Endodermal cell (in vitro differentiated cells): Measurements from ENCODE around the gene SEMA4A. TPM values are rescaled to one million over a fixed set of nuclear protein-coding genes. Genes with fewer than 3 reads are reported as not detected.
A peak's percentile ranks its signal among the peaks of the same experiment; 100 is the strongest.

Source experiments
- DNase-seq: peaks from one replicate; pipeline ENCODE4 v3.0.0-alpha.2; 2017
- H3K27ac ChIP-seq: 2 replicates; pipeline ENCODE4 v1.5.1; 2013; ENCODE audit warnings: mild to moderate bottlenecking, low read depth, low read length, moderate library complexity
- H3K27me3 ChIP-seq: 2 replicates; pipeline ENCODE4 v1.6.1; 2013; ENCODE audit warnings: mild to moderate bottlenecking, low read length, moderate library complexity; ENCODE audit not compliant: insufficient read depth, control insufficient read depth, poor library complexity, severe bottlenecking
- H3K36me3 ChIP-seq: 2 replicates; pipeline ENCODE4 v1.7.0; 2013; ENCODE audit warnings: mild to moderate bottlenecking, low read length, moderate library complexity; ENCODE audit not compliant: control insufficient read depth, insufficient read depth
- H3K4me1 ChIP-seq: one replicate; pipeline ENCODE4 v1.7.0; 2013; ENCODE audit warnings: low read length; ENCODE audit not compliant: control insufficient read depth, insufficient read depth
- H3K4me3 ChIP-seq: 2 replicates; pipeline ENCODE4 v1.5.1; 2013; ENCODE audit warnings: mild to moderate bottlenecking, low read length, moderate library complexity
- H3K9ac ChIP-seq: 2 replicates; pipeline ENCODE4 v1.6.1; 2013; ENCODE audit warnings: mild to moderate bottlenecking, low read length, moderate library complexity; ENCODE audit not compliant: poor library complexity, severe bottlenecking; ENCODE audit errors: extremely low read depth
- H3K9me3 ChIP-seq: 2 replicates; pipeline ENCODE4 v1.6.1; 2013; ENCODE audit warnings: mild to moderate bottlenecking, low read length, moderate library complexity; ENCODE audit not compliant: control insufficient read depth
- H3K27ac Mint-ChIP-seq: 2 replicates; pipeline ENCODE4 v1.8.0; 2020; ENCODE audit warnings: mixed read lengths
- H3K27me3 Mint-ChIP-seq: 2 replicates; pipeline ENCODE4 v1.8.0; 2021; ENCODE audit warnings: mild to moderate bottlenecking, mixed read lengths; ENCODE audit not compliant: insufficient read depth
- H3K36me3 Mint-ChIP-seq: 2 replicates; pipeline ENCODE4 v1.8.0; 2020; ENCODE audit warnings: low read depth, mixed read lengths
- H3K4me1 Mint-ChIP-seq: 2 replicates; pipeline ENCODE4 v1.8.0; 2020; ENCODE audit warnings: mixed read lengths
- H3K4me3 Mint-ChIP-seq: 2 replicates; pipeline ENCODE4 v1.8.0; 2020; ENCODE audit warnings: mild to moderate bottlenecking, moderate library complexity, mixed read lengths
- H3K9me3 Mint-ChIP-seq: 2 replicates; pipeline ENCODE4 v1.8.0; 2020; ENCODE audit warnings: mild to moderate bottlenecking, mixed read lengths
- CTCF ChIP-seq: fragments of 200-600 bp; sonication (generic); conservative IDR thresholded peaks from 2 replicates; pipeline ENCODE4 v1.5.0; 2021; ENCODE audit warnings: antibody characterized with exemption, mild to moderate bottlenecking
- WGBS, 2 experiments: methylation state at CpG; one replicate each; pipeline versions ENCODE4 v1.1.5 to v1.1.7; 2013; ENCODE audit warnings: missing lambda C conversion rate in 2 of 2, mixed read lengths in 1 of 2; ENCODE audit not compliant: insufficient coverage in 1 of 2, insufficient read length in 1 of 2; 5-methylcytosine and 5-hydroxymethylcytosine counted together
- total RNA-seq, 2 donors: library from RNA; stranded (reverse); fragmentation: NEBNext Ultra II Directional in 1 of 2; extraction: Animal tissue kit (Norgen Biotek cat#: 25700) in 1 of 2; gene quantifications; 2 replicates in 1 of 2; 3 replicates in 1 of 2; pipeline ENCODE4 v1.2.1, GENCODE V29; 2021

SEMA4A gene
- total RNA-seq, 2 donors from 2014 or later: 6.4 to 10.3 TPM

DNA sequence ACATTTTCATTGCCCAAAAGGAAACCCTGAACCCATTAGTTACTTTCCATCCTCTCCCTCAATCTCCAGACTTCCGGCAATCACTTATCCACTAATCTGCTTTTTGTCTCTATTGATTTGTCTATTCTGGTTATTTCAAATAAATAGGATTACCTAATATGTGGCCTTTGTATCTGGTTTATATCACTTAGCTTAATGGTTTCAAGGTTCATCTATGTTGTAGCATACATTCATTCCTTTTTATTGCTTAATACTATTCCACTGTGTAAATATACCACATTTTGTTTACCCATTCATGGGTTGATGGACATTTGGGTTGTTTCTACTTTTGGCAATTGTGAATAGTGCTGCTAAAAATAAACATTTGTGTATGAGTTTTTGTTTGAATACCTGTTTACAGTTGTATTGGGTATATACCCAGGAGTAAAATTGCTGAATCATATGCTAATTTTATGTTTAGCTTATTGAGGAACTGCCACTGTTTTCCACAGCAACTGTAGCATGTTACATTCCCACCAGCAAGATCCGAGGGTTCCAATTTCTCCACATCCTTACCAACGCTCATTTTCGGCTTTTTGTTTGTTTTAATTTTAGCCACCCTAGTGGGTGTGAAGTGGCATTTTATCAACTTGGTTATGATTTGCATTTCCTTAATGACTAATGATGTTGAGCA lies 38.0 kb downstream of the SEMA4A start:
- H3K27me3 ChIP-seq: no peaks in the 10 kb centered on the region
- no peaks in the 10 kb centered on the region for H3K27me3 Mint-ChIP-seq
- no peak for DNase-seq
- no peak overlapping the region for H3K27ac ChIP-seq
- 83 to 93% methylated on average over 1 to 4 of the region's 4 CpGs for WGBS, 2 experiments
- peaks cover 2% of the 10 kb centered on the region for H3K4me1 ChIP-seq
- H3K9me3 ChIP-seq: peaks cover 44% of the 10 kb centered on the region
- H3K36me3 Mint-ChIP-seq: peaks cover 36% of the 10 kb centered on the region
- H3K36me3 ChIP-seq: peaks cover 19% of the 10 kb centered on the region
- no peak overlapping the region for H3K9ac ChIP-seq
- TF ChIP-seq CTCF: no peak
- peaks cover 13% of the 10 kb centered on the region for H3K4me1 Mint-ChIP-seq
- H3K4me3 Mint-ChIP-seq: no peak overlapping the region
- H3K9me3 Mint-ChIP-seq: peaks cover 40% of the 10 kb centered on the region
- no peak overlapping the region for H3K27ac Mint-ChIP-seq
- H3K4me3 ChIP-seq: no peak overlapping the region

DNA sequence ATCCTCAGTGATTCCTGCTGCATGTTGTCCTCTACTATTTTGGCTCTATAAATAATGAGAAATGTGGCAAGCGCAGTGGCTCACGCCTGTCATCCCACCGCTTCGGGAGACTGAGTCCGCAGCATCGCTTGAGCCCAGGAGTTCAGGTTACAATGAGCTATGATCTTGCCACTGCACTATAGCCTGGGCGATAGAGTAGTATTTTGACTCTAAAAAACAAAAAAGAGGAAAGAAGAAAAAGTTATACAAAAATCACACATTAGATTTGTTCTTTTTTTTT lies 39.8 kb downstream of the SEMA4A start:
- H3K4me3 ChIP-seq: peak overlapping the region; percentile 95
- WGBS, 2 experiments: 92 to 98% methylated on average over 6 to 7 of the region's 7 CpGs
- TF ChIP-seq CTCF: no peak
- no peak for DNase-seq
- no peaks in the 10 kb centered on the region for H3K27me3 Mint-ChIP-seq
- peaks cover 33% of the 10 kb centered on the region for H3K36me3 ChIP-seq
- H3K27ac Mint-ChIP-seq: peak overlapping the region; percentile 91
- H3K4me3 Mint-ChIP-seq: peak overlapping the region; percentile 99
- peaks cover 22% of the 10 kb centered on the region for H3K4me1 Mint-ChIP-seq
- peaks cover 30% of the 10 kb centered on the region for H3K36me3 Mint-ChIP-seq
- no peak overlapping the region for H3K9ac ChIP-seq
- peaks cover 8% of the 10 kb centered on the region for H3K4me1 ChIP-seq
- H3K27me3 ChIP-seq: no peaks in the 10 kb centered on the region
- H3K9me3 Mint-ChIP-seq: peaks cover 27% of the 10 kb centered on the region
- H3K27ac ChIP-seq: no peak overlapping the region
- H3K9me3 ChIP-seq: peaks cover 29% of the 10 kb centered on the region

DNA sequence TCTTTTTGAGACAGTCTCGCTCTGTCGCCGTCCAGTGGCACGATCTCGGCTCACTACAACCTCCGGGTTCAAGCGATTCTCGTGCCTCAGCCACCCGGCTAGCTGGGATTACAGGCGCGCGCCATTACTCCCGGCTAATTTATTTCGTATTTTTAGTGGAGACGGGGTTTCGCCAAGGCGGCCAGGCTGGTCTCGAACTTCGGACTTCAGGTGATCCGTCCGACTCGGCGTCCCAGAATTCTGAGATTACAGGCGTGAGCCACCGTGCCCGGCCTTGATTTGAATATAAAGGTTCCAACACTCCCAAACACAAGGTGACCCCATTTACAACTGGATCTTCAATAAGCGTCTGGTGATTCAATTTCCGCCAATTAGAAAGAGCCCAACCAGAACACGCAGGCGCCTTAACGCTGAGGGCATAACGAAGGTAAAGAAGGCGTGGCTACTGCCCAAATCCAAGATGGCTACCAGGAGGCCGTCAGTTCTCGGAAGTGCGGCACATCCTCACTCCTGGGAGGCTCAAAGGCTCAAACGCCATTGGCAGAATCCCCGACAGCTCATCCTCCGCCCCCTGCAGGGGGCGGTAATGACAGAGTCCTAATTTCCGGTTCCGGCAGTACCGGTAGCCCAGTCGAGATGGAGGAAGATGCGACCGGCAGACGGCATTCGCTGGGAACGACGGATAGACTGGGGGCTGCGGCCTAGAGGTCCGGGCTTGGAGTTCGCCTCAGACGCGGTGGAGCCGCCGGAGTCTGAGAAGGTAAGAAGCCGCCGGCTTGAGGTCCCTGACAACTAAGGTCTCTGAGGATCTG lies 40.3 kb downstream of the SEMA4A start, which contains the start of gene SLC25A44:
Gene SLC25A44, plus strand, starts transcription at position 617 of the 812 bp plus-strand sequence. CDS start 5,744 bp downstream, outside the sequence.
- peaks cover 34% of the 10 kb centered on the region for H3K36me3 Mint-ChIP-seq
- WGBS, 2 experiments: 29 to 32% methylated on average over 45 to 59 of the region's 59 CpGs

More for the DNA sequence above, 40.3 kb downstream of the SEMA4A start, which contains the start of gene SLC25A44:
- no peak within 1 kb of the TSS for H3K27ac ChIP-seq
- peak within 1 kb of the TSS; percentile 49 for H3K9ac ChIP-seq
- H3K36me3 ChIP-seq: peaks cover 36% of the 10 kb centered on the region
- H3K27me3 ChIP-seq: no peaks in the 10 kb centered on the region
- peak; percentile 70 for TF ChIP-seq CTCF
- DNase-seq: peak; percentile 99
- Mint-ChIP-seq H3K27ac (peak within 1 kb of the TSS; percentile 91), H3K27me3 (no peaks in the 10 kb centered on the region), H3K9me3 (peaks cover 21% of the 10 kb centered on the region), H3K4me1 (peaks cover 25% of the 10 kb centered on the region), H3K4me3 (peak within 1 kb of the TSS; percentile 99)
- peak within 1 kb of the TSS; percentile 95 for H3K4me3 ChIP-seq
- peaks cover 8% of the 10 kb centered on the region for H3K4me1 ChIP-seq
- H3K9me3 ChIP-seq: peaks cover 23% of the 10 kb centered on the region
